Measurements from ENCODE around the gene PAK3.

DNA sequence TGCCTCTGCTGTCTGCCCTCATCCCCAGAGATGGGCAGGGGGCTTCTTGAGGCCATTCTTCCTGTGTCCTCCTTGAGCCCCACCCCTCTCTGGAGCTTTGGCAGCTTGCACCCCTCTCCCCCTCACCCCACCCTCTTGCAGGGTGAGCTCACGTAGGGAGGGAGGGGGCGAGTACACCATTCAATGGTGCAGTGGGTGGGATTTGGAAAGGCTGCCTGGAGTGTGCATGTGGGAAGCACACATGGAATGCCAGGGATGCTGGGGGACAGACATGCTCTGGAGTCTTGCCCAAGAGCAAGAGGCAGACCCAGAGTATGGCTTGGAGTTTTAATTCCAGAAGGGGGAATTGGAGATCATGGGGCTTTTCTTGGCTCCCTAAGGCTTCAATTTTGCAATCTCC is 5.6 kb downstream of the PAK3 start:
- TF ChIP-seq, protein P1, sequence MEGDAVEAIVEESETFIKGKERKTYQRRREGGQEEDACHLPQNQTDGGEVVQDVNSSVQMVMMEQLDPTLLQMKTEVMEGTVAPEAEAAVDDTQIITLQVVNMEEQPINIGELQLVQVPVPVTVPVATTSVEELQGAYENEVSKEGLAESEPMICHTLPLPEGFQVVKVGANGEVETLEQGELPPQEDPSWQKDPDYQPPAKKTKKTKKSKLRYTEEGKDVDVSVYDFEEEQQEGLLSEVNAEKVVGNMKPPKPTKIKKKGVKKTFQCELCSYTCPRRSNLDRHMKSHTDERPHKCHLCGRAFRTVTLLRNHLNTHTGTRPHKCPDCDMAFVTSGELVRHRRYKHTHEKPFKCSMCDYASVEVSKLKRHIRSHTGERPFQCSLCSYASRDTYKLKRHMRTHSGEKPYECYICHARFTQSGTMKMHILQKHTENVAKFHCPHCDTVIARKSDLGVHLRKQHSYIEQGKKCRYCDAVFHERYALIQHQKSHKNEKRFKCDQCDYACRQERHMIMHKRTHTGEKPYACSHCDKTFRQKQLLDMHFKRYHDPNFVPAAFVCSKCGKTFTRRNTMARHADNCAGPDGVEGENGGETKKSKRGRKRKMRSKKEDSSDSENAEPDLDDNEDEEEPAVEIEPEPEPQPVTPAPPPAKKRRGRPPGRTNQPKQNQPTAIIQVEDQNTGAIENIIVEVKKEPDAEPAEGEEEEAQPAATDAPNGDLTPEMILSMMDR (IDR thresholded peaks at IDR 0.05; ENCODE audit: insufficient read depth, low read depth, low read length): no peak
- no peak for TF ChIP-seq EZH2 (IDR thresholded peaks at IDR 0.05; ENCODE audit: insufficient read depth, low read length)

All from astrocyte (in vitro differentiated cells and primary cell).